Measurements from ENCODE around the gene ORAI3. TPM values are rescaled to one million over a fixed set of nuclear protein-coding genes. Genes with fewer than 3 reads are reported as not detected.

ORAI3 gene
- total RNA-seq, 1 experiment from 2014 or later = 9.0 TPM

DNA sequence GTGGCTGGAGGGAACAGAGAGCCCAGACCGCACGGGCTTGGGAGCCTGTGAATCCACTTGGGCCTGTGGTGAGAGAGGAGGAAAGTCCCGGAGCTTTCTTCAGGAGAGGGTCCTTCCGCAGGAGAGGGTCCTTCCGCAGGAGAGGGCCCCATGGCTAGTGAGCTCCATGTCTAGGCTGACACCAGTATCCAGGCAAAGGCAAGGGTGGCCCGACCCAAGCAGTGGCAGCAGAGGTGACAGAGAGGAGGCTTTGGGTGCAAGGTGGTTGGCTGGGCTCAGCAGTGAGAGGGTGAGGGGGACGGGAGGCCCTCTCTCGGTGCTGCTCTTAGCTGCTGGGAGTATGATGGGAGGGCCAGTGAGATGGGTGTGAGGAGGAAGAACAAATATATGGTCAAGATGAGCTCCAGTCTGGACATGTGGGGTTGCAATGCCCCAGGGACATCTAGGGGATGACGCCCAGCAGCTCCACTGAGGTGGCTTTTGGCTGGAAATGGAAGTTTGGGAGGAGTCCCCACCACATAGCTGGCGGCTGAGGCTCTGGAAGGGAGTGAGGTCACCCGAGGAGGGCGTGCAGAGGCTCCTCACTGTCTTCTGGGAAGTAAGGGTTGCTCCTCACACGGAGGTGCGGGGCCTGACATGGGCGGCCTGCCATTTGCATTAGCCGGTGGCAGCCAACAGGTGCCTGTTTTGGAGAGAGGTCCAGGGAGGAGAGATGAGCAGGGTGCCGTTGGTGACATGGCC lies 33.9 kb downstream of the ORAI3 start:
- H3K79me2 ChIP-seq (ENCODE audit: insufficient read depth, low read length) = no peaks in the 10 kb centered on the region; the same call in 1 of the 2 replicates
- H3K4me1 ChIP-seq (ENCODE audit: control insufficient read depth in 1 of 2, insufficient read depth in 2 of 2, low read length in 2 of 2) = peaks cover 0 to 14% of the 10 kb centered on the region in 2 experiments; a peak in 3 of 4 replicates
- no peak overlapping the region for H3K4me3 ChIP-seq (replicated peaks in 1 of 2; ENCODE audit: low read depth in 1 of 2, low read length in 2 of 2)
- peaks cover 2 to 12% of the 10 kb centered on the region in 2 experiments; a peak in 3 of 4 replicates for H3K36me3 ChIP-seq (ENCODE audit: control insufficient read depth in 1 of 2, insufficient read depth in 2 of 2, low read length in 2 of 2)
- DNase-seq (ENCODE audit: low read depth, low spot score) (no peak), ATAC-seq (no peak)
- BruUV-seq (replicated peaks) = no TSS peak
- RAD21 ChIA-PET (ENCODE audit: low non-redundant PET in 1 of 2, low total read pairs in 2 of 2, uncharacterized antibody in 2 of 2, unreplicated experiment in 2 of 2) = interaction anchor here in 1 of 2 experiments (1.2 kb wide), 1 partner anchor 90 kb away, joined by 3 read pairs; no protein-coding TSS in a partner anchor
- intact Hi-C loops (cut with micrococcal nuclease) = loop anchor here (10.0 kb wide), 1 partner anchor 712 kb away; no protein-coding TSS in a partner anchor
- POLR2A ChIA-PET = no interaction called here
- no peak overlapping the region for H3K9ac ChIP-seq (ENCODE audit: low read length)
- TF ChIP-seq ELF1 (IDR thresholded peaks at IDR 0.05; ENCODE audit: borderline replicate concordance, low read depth) (no peak), EZH2 (IDR thresholded peaks at IDR 0.05) (no peak), ZNF274 (IDR thresholded peaks at IDR 0.05; ENCODE audit: low read depth, low read length) (no peak), SIN3A (IDR thresholded peaks at IDR 0.05; ENCODE audit: low read depth) (no peak), POLR2AphosphoS5 (IDR thresholded peaks at IDR 0.05; ENCODE audit: low read depth, low read length) (no peak), YY1 (IDR thresholded peaks at IDR 0.05; ENCODE audit: extremely low read depth, insufficient replicate concordance, low read depth, low read length) (no peak), SRF (IDR thresholded peaks at IDR 0.05; ENCODE audit: low read depth) (no peak), TCF7L2 (IDR thresholded peaks at IDR 0.05; ENCODE audit: borderline replicate concordance, extremely low read depth, insufficient read depth, insufficient read length) (no peak), POLR2A (IDR thresholded peaks at IDR 0.05; ENCODE audit: borderline replicate concordance, extremely low read depth, insufficient read depth, insufficient read length) (no peak), JUND (IDR thresholded peaks at IDR 0.05) (no peak), EZH2phosphoT487 (IDR thresholded peaks at IDR 0.05; ENCODE audit: borderline replicate concordance) (no peak), ZFX (IDR thresholded peaks at IDR 0.05) (no peak), EGR1 (IDR thresholded peaks at IDR 0.05; ENCODE audit: low read depth) (no peak), CEBPB (IDR thresholded peaks at IDR 0.05; ENCODE audit: low read depth) (no peak), RAD21 (IDR thresholded peaks at IDR 0.05; ENCODE audit: low read depth) (no peak), SP1 (IDR thresholded peaks at IDR 0.05; ENCODE audit: low read depth) (no peak), CBX3 (IDR thresholded peaks at IDR 0.05; ENCODE audit: low read depth) (no peak)
- TF ChIP-seq, protein P1, sequence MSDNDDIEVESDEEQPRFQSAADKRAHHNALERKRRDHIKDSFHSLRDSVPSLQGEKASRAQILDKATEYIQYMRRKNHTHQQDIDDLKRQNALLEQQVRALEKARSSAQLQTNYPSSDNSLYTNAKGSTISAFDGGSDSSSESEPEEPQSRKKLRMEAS (IDR thresholded peaks at IDR 0.05) = no peak
- TF ChIP-seq, protein P2, sequence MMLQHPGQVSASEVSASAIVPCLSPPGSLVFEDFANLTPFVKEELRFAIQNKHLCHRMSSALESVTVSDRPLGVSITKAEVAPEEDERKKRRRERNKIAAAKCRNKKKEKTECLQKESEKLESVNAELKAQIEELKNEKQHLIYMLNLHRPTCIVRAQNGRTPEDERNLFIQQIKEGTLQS (IDR thresholded peaks at IDR 0.05) = no peak
- TF ChIP-seq, protein P3, sequence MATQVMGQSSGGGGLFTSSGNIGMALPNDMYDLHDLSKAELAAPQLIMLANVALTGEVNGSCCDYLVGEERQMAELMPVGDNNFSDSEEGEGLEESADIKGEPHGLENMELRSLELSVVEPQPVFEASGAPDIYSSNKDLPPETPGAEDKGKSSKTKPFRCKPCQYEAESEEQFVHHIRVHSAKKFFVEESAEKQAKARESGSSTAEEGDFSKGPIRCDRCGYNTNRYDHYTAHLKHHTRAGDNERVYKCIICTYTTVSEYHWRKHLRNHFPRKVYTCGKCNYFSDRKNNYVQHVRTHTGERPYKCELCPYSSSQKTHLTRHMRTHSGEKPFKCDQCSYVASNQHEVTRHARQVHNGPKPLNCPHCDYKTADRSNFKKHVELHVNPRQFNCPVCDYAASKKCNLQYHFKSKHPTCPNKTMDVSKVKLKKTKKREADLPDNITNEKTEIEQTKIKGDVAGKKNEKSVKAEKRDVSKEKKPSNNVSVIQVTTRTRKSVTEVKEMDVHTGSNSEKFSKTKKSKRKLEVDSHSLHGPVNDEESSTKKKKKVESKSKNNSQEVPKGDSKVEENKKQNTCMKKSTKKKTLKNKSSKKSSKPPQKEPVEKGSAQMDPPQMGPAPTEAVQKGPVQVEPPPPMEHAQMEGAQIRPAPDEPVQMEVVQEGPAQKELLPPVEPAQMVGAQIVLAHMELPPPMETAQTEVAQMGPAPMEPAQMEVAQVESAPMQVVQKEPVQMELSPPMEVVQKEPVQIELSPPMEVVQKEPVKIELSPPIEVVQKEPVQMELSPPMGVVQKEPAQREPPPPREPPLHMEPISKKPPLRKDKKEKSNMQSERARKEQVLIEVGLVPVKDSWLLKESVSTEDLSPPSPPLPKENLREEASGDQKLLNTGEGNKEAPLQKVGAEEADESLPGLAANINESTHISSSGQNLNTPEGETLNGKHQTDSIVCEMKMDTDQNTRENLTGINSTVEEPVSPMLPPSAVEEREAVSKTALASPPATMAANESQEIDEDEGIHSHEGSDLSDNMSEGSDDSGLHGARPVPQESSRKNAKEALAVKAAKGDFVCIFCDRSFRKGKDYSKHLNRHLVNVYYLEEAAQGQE (IDR thresholded peaks at IDR 0.05; ENCODE audit: low read depth) = no peak
- CTCF ChIA-PET = interaction anchor here (1.6 to 4.0 kb wide), 2 partner anchors 351 to 460 kb away, joined by 5 to 12 read pairs; partner anchors contain the start of gene ZNF843
- H3K27ac ChIP-seq (ENCODE audit: low read depth, low read length) = no peak overlapping the region
- H3K4me2 ChIP-seq (ENCODE audit: low read length) = no peak overlapping the region
- H2AFZ ChIP-seq (ENCODE audit: low read depth, low read length, poor library complexity, severe bottlenecking) = no peak overlapping the region
- H3K9me2 ChIP-seq (ENCODE audit: insufficient read depth) = no peaks in the 10 kb centered on the region
- H3K9me3 ChIP-seq (ENCODE audit: control insufficient read depth in 1 of 2, insufficient read depth in 1 of 2, low read depth in 1 of 2, low read length in 2 of 2) = no peaks in the 10 kb centered on the region
- H3K27me3 ChIP-seq (ENCODE audit: insufficient read depth, low read length) = no peaks in the 10 kb centered on the region
- H4K20me1 ChIP-seq (ENCODE audit: insufficient read depth) = no peaks in the 10 kb centered on the region
